A549 (cell line): ENCODE results near the gene DGKH. TPM values are rescaled to one million over a fixed set of nuclear protein-coding genes. Genes with fewer than 3 reads are reported as not detected.

Experiments
- ATAC-seq, 2 experiments: fragments of 200-7000 bp in 1 of 2; fragments of >200 bp in 1 of 2; cut with Nextera tagmentation in 1 of 2; cut with Tn5 transposase in 1 of 2; 3 replicates each; pipeline versions ENCODE4 v1.8.0 to v1.9.1; 2018 to 2020; ENCODE audit warnings: mild to moderate bottlenecking in 1 of 2, moderate library complexity in 1 of 2
- CTCF ChIA-PET: fragments of 300-600 bp; sonication (Branson Sonifier 250); formaldehyde crosslinking; extraction: SDS; loops from one replicate; lab custom pipeline; 2021; ENCODE audit warnings: antibody characterized with exemption, inconsistent platforms; lab: Yijun Ruan, JAX
- POLR2A ChIA-PET: fragments of 350-600 bp; formaldehyde crosslinking; extraction: SDS; loops from one replicate; lab custom pipeline; 2021; ENCODE audit warnings: antibody characterized with exemption, inconsistent platforms; lab: Yijun Ruan, JAX
- DNase-seq, 2 experiments: peaks; one replicate each; pipeline versions ENCODE4 v3.0.0 to v3.0.0-alpha.2; 2011 to 2016; ENCODE audit warnings: low read depth in 1 of 2, low spot score in 1 of 2
- FAIRE-seq: peaks from 2 replicates; lab custom pipeline; 2011; peaks lifted over from hg19 to GRCh38; lab: Jason Lieb, UNC
- H3K27ac ChIP-seq, 2 experiments: fragments of >200 bp; sonication (Bioruptor Twin); formaldehyde crosslinking; 3 replicates each; pipeline ENCODE4 v1.5.1; 2016 to 2017
- H3K4me1 ChIP-seq: fragments of >200 bp; sonication (Bioruptor Twin); formaldehyde crosslinking; 3 replicates; pipeline ENCODE4 v1.6.1; 2016
- H3K4me2 ChIP-seq: fragments of >200 bp; sonication (Bioruptor Twin); formaldehyde crosslinking; 3 replicates; pipeline ENCODE4 v1.6.1; 2016
- H3K4me3 ChIP-seq: fragments of >200 bp; sonication (Bioruptor Twin); formaldehyde crosslinking; 3 replicates; pipeline ENCODE4 v1.5.1; 2016
- H3K9me3 ChIP-seq: fragments of >200 bp; sonication (Bioruptor Twin); formaldehyde crosslinking; 3 replicates; pipeline ENCODE4 v1.6.1; 2016
- BCL3 ChIP-seq: fragments of >200 bp; sonication (Bioruptor Twin); formaldehyde crosslinking; IDR thresholded peaks from 3 replicates; pipeline ENCODE4 v1.6.1; 2016
- BHLHE40 ChIP-seq: IDR thresholded peaks from 2 replicates; pipeline ENCODE4 v1.6.1; 2012; ENCODE audit warnings: low read depth, low read length, inconsistent platforms
- CBX2 ChIP-seq: fragments of 200-600 bp; sonication (generic); IDR thresholded peaks from 2 replicates; pipeline ENCODE4 v1.6.1; 2016; ENCODE audit warnings: low read depth, mild to moderate bottlenecking, borderline replicate concordance
- CBX8 ChIP-seq: fragments of 200-600 bp; sonication (generic); IDR thresholded peaks from 2 replicates; pipeline ENCODE4 v1.6.1; 2016
- EHF ChIP-seq: fragments of 250-450 bp; sonication (Bioruptor Pico); IDR thresholded peaks from 2 replicates; pipeline ENCODE4 v1.5.0; 2020; ENCODE audit warnings: mild to moderate bottlenecking
- EHMT2 ChIP-seq: fragments of 200-600 bp; sonication (generic); IDR thresholded peaks from 2 replicates; pipeline ENCODE4 v1.6.1; 2016; ENCODE audit warnings: antibody characterized with exemption, low read depth, mild to moderate bottlenecking, moderate library complexity
- EP300 ChIP-seq, 2 experiments: fragments of >200 bp; sonication (Bioruptor Twin); formaldehyde crosslinking; IDR thresholded peaks; 2 replicates in 1 of 2; 3 replicates in 1 of 2; pipeline ENCODE4 v1.6.1; 2016 to 2017
- FOSB ChIP-seq: fragments of 250-450 bp; sonication (Bioruptor Pico); IDR thresholded peaks from 2 replicates; pipeline ENCODE4 v1.5.0; 2020; ENCODE audit warnings: mild to moderate bottlenecking, moderate library complexity
- FOXS1 ChIP-seq: fragments of 250-450 bp; sonication (Bioruptor Pico); IDR thresholded peaks from 2 replicates; pipeline ENCODE4 v1.5.0; 2020; ENCODE audit warnings: mild to moderate bottlenecking, moderate library complexity
- GATA3 ChIP-seq: IDR thresholded peaks from 2 replicates; pipeline ENCODE4 v1.6.1; 2012; ENCODE audit warnings: borderline replicate concordance
- HDAC2 ChIP-seq: fragments of 200-600 bp; sonication (generic); IDR thresholded peaks from 2 replicates; pipeline ENCODE4 v1.6.1; 2016
- HEYL ChIP-seq: fragments of 250-450 bp; sonication (Bioruptor Pico); IDR thresholded peaks from 2 replicates; pipeline ENCODE4 v1.8.0; 2021; ENCODE audit warnings: mild to moderate bottlenecking, moderate library complexity
- KDM1A ChIP-seq: fragments of 200-600 bp; sonication (generic); IDR thresholded peaks from 2 replicates; pipeline ENCODE4 v1.6.1; 2016; ENCODE audit warnings: low read depth, mild to moderate bottlenecking
- KDM5A ChIP-seq: fragments of 200-600 bp; sonication (generic); IDR thresholded peaks from 2 replicates; pipeline ENCODE4 v1.6.1; 2016; ENCODE audit warnings: antibody characterized with exemption, mild to moderate bottlenecking
- MAFK ChIP-seq: fragments of 450-650 bp; IDR thresholded peaks from 2 replicates; pipeline ENCODE4 v1.6.1; 2014; ENCODE audit not compliant: partially characterized antibody
- MAZ ChIP-seq: fragments of 150-350 bp; IDR thresholded peaks from 2 replicates; pipeline ENCODE4 v1.6.1; 2014; ENCODE audit warnings: antibody characterized with exemption, low read depth, low read length, borderline replicate concordance
- MYC ChIP-seq: IDR thresholded peaks from 2 replicates; pipeline ENCODE4 v1.6.1; 2012; ENCODE audit warnings: mild to moderate bottlenecking, inconsistent platforms, low read length, improper control_type of control experiment, borderline replicate concordance
- NPAS2 ChIP-seq: fragments of 250-450 bp; sonication (Bioruptor Pico); IDR thresholded peaks from 2 replicates; pipeline ENCODE4 v1.8.0; 2022; ENCODE audit warnings: mild to moderate bottlenecking, moderate library complexity, borderline replicate concordance
- NR3C1 ChIP-seq: fragments of >200 bp; sonication (Bioruptor Twin); formaldehyde crosslinking; IDR thresholded peaks from 3 replicates; pipeline ENCODE4 v1.6.1; 2017
- POLR2AphosphoS2 ChIP-seq: conservative IDR thresholded peaks from 2 replicates; pipeline ENCODE4 v1.6.1; 2012; ENCODE audit warnings: low read length, improper control_type of control experiment, inconsistent platforms
- RARB ChIP-seq: fragments of 250-450 bp; sonication (Bioruptor Pico); IDR thresholded peaks from 2 replicates; pipeline ENCODE4 v1.8.0; 2021; ENCODE audit warnings: mild to moderate bottlenecking, moderate library complexity
- RCOR1 ChIP-seq: fragments of 150-350 bp; IDR thresholded peaks from 2 replicates; pipeline ENCODE4 v1.6.1; 2014; ENCODE audit warnings: antibody characterized with exemption, low read length, low read depth
- RNF2 ChIP-seq: fragments of 200-600 bp; sonication (generic); IDR thresholded peaks from 2 replicates; pipeline ENCODE4 v1.6.1; 2016; ENCODE audit warnings: low read depth, mild to moderate bottlenecking, antibody characterized with exemption, moderate library complexity, borderline replicate concordance
- TP53 ChIP-seq: fragments of 250-450 bp; sonication (Bioruptor Pico); IDR thresholded peaks from 2 replicates; pipeline ENCODE4 v1.5.0; 2021; ENCODE audit warnings: mild to moderate bottlenecking, moderate library complexity
- ZNF302 ChIP-seq: fragments of 250-450 bp; sonication (Bioruptor Pico); IDR thresholded peaks from 2 replicates; pipeline ENCODE4 v1.9.0; 2021; ENCODE audit warnings: inconsistent platforms, mild to moderate bottlenecking, moderate library complexity
- ZSCAN20 ChIP-seq: fragments of 250-450 bp; sonication (Bioruptor Pico); IDR thresholded peaks from 2 replicates; pipeline ENCODE4 v1.8.0; 2022; ENCODE audit warnings: mild to moderate bottlenecking, moderate library complexity
- WGBS: methylation state at CpG from one replicate; pipeline ENCODE4 v1.1.6; 2017; ENCODE audit errors: missing lambda C conversion rate; 5-methylcytosine and 5-hydroxymethylcytosine counted together
- polyA plus RNA-seq, 4 experiments: library from polyadenylated mRNA; depleted of rRNA in 3 of 4; stranded (reverse); fragments of >200 nt; fragmentation: RNase III in 1 of 4; extraction: RNeasy Plus Mini Kit Qiagen cat#74134 plus additional on column Dnase treatment in 1 of 4; gene quantifications; 2 replicates in 3 of 4; 3 replicates in 1 of 4; pipeline ENCODE4 v1.2.3, GENCODE V29; 2011 to 2017
- TF ChIP-seq, protein P1 (sequence below): fragments of 250-450 bp; sonication (Bioruptor Pico); IDR thresholded peaks from 2 replicates; pipeline ENCODE4 v1.5.0; 2020; ENCODE audit warnings: low read depth, mild to moderate bottlenecking, moderate library complexity
- TF ChIP-seq, protein P2 (sequence below): fragments of 150-350 bp; IDR thresholded peaks from 2 replicates; pipeline ENCODE4 v1.6.1; 2014; ENCODE audit warnings: low read depth, mild to moderate bottlenecking, low read length
- TF ChIP-seq, protein P3 (sequence below): fragments of 250-450 bp; sonication (Bioruptor Pico); IDR thresholded peaks from 2 replicates; pipeline ENCODE4 v1.5.0; 2021; ENCODE audit warnings: mild to moderate bottlenecking, moderate library complexity, borderline replicate concordance
- TF ChIP-seq, protein P4 (sequence below): IDR thresholded peaks from 2 replicates; pipeline ENCODE4 v1.6.1; 2012; ENCODE audit warnings: low read depth, borderline replicate concordance
- TF ChIP-seq, protein P5 (sequence below): IDR thresholded peaks from 2 replicates; pipeline ENCODE4 v1.6.1; 2012

Gene DGKH
- polyA plus RNA-seq, 2 of the 4 experiments (the other 2 are of a cell fraction), result 3.8 to 6.7 TPM

DNA sequence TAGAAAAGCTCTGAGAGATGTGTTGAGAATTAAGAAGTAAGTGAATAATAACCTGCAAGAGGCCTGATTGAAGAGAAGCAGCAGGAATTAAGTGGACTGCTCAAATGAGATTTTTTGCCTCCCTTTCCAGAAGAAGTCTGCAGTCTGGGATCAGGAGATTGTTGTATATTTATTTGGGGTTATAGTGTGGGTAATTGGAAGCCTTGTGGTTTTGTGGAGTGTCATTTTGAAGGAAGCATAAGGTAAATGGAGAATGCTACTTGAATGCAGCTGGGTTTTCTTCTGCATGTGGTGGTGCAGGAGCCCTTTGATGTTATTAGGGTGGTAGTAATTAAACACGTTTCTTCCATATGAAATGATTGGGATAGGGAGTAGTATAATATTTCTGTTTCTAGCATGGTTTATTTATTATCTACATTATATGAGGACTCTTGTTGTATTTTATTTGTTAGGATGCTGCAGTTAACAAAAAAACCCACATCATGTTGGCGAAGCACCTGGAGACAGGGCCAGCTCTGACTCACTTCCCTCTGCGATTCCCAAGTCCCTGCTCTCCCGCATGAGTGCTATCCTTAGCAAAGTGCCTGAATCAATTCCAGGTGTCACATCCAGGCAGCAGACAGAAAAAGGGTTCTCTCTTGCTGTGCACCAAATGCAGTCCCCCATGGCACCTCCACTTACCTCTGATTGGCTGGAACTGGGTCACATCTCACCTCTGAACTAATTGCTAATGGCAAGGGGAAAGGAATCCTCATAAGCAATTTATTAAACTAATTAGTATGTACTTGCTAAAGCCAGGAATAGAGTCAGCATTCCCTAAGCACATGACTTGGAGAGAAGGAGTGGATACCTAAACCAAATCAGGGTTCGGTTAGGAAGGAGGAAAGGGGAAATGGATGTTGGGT is 54.8 kb downstream of the DGKH start:
- no peak overlapping the region for H3K4me3 ChIP-seq
- ChIA-PET CTCF (interaction anchor here (1.0 to 1.5 kb wide), 2 partner anchors 61 to 435 kb away, joined by 3 to 4 read pairs; no protein-coding TSS in a partner anchor), POLR2A (no interaction called here)
- FAIRE-seq (no peak), ATAC-seq (no peak), DNase-seq (no peak)
- H3K4me2 ChIP-seq, result no peak overlapping the region
- TF ChIP-seq, protein P1, sequence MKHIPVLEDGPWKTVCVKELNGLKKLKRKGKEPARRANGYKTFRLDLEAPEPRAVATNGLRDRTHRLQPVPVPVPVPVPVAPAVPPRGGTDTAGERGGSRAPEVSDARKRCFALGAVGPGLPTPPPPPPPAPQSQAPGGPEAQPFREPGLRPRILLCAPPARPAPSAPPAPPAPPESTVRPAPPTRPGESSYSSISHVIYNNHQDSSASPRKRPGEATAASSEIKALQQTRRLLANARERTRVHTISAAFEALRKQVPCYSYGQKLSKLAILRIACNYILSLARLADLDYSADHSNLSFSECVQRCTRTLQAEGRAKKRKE (CRISPR knock-in tag), result no peak
- no peak for TF ChIP-seq BCL3
- TF ChIP-seq, protein P2, sequence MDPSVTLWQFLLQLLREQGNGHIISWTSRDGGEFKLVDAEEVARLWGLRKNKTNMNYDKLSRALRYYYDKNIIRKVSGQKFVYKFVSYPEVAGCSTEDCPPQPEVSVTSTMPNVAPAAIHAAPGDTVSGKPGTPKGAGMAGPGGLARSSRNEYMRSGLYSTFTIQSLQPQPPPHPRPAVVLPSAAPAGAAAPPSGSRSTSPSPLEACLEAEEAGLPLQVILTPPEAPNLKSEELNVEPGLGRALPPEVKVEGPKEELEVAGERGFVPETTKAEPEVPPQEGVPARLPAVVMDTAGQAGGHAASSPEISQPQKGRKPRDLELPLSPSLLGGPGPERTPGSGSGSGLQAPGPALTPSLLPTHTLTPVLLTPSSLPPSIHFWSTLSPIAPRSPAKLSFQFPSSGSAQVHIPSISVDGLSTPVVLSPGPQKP, result no peak
- no peak for TF ChIP-seq ZNF302 (CRISPR knock-in tag)
- TF ChIP-seq FOXS1 (CRISPR knock-in tag), result no peak
- TF ChIP-seq MYC, result no peak
- TF ChIP-seq KDM5A, result no peak
- no peak for TF ChIP-seq GATA3
- no peak for TF ChIP-seq RARB (CRISPR knock-in tag)
- no peak for TF ChIP-seq KDM1A
- TF ChIP-seq HDAC2, result no peak
- no peak for TF ChIP-seq NR3C1
- no peak for TF ChIP-seq EHMT2
- TF ChIP-seq, protein P3, sequence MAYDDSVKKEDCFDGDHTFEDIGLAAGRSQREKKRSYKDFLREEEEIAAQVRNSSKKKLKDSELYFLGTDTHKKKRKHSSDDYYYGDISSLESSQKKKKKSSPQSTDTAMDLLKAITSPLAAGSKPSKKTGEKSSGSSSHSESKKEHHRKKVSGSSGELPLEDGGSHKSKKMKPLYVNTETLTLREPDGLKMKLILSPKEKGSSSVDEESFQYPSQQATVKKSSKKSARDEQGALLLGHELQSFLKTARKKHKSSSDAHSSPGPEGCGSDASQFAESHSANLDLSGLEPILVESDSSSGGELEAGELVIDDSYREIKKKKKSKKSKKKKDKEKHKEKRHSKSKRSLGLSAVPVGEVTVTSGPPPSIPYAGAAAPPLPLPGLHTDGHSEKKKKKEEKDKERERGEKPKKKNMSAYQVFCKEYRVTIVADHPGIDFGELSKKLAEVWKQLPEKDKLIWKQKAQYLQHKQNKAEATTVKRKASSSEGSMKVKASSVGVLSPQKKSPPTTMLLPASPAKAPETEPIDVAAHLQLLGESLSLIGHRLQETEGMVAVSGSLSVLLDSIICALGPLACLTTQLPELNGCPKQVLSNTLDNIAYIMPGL (CRISPR knock-in tag), result no peak
- no peak for TF ChIP-seq RCOR1
- no peak for TF ChIP-seq EHF
- no peak for TF ChIP-seq BHLHE40
- H3K9me3 ChIP-seq, result no peaks in the 10 kb centered on the region; the same call in 2 of the 3 replicates
- 91% methylated on average over 5 of the region's 5 CpGs for WGBS
- no peak overlapping the region for H3K27ac ChIP-seq
- peaks cover 23% of the 10 kb centered on the region for H3K4me1 ChIP-seq

DNA sequence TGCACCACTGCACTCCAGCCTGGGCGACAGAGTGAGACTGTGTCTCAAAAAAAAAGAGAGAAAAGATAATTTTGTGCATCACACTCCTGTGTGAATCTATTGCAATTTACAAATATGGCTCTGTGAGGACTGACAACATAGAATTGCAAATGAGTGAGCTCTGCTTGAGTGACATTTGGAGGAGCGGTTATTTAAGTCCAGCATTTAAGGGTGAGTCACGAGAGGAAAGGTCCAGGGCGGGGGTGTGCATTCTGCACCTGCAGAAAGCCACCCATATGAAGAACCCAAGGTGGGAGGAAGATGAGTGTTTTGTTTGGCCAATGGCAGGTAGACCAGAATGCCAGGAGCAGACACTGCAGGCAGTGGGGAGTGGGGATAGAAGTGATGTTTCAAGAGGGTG is 58.5 kb downstream of the DGKH start:
- Histone ChIP-seq H3K4me2 (peak overlapping the region; percentile 31; the same call in 2 of the 3 replicates), H3K9me3 (no peaks in the 10 kb centered on the region; the same call in 2 of the 3 replicates), H3K27ac (peak overlapping the region; percentile 31 to 84; a peak in 5 of 6 replicates), H3K4me3 (no peak overlapping the region), H3K4me1 (peaks cover 31% of the 10 kb centered on the region)
- POLR2A ChIA-PET, result no interaction called here
- WGBS, result 90% methylated on average over 4 of the region's 4 CpGs
- CTCF ChIA-PET, result interaction anchor here (0.6 to 1.4 kb wide), 5 partner anchors 50 to 439 kb away, joined by 3 to 7 read pairs (median 3); no protein-coding TSS in a partner anchor
- ATAC-seq, result no peak
- DNase-seq, result no peak
- FAIRE-seq, result no peak
- TF ChIP-seq MAZ (no peak), TP53 (no peak), ZSCAN20 (CRISPR knock-in tag) (no peak), HEYL (CRISPR knock-in tag) (no peak), CBX8 (no peak), BHLHE40 (no peak), CBX2 (no peak), EP300 (IDR thresholded peaks at IDR 0.05) (no peak), NPAS2 (CRISPR knock-in tag) (no peak), MAFK (no peak), FOSB (CRISPR knock-in tag) (no peak), POLR2AphosphoS2 (no peak), RNF2 (no peak)
- TF ChIP-seq, protein P4, sequence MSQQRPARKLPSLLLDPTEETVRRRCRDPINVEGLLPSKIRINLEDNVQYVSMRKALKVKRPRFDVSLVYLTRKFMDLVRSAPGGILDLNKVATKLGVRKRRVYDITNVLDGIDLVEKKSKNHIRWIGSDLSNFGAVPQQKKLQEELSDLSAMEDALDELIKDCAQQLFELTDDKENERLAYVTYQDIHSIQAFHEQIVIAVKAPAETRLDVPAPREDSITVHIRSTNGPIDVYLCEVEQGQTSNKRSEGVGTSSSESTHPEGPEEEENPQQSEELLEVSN, result no peak
- TF ChIP-seq, protein P1 (CRISPR knock-in tag), result no peak
- TF ChIP-seq, protein P5, sequence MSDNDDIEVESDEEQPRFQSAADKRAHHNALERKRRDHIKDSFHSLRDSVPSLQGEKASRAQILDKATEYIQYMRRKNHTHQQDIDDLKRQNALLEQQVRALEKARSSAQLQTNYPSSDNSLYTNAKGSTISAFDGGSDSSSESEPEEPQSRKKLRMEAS, result no peak
